MCF 10A (cell line): ENCODE measurements around the gene TMEM145. TPM values are rescaled to one million over a fixed set of nuclear protein-coding genes. Genes with fewer than 3 reads are reported as not detected.
A peak's percentile ranks its signal among the peaks of the same experiment; 100 is the strongest.

Experiments used
- BruUV-seq: library from RNA; stranded (reverse); fragments of 400-500 nt; replicated peaks from 2 replicates; lab custom pipeline; 2021; lab: Mats Ljungman, UMichigan
- CTCF ChIA-PET: fragments of 300-600 bp; sonication (Branson Sonifier 250); formaldehyde crosslinking; extraction: SDS; loops from one replicate; lab custom pipeline; 2021; ENCODE audit warnings: antibody characterized with exemption, inconsistent platforms; lab: Yijun Ruan, JAX
- POLR2A ChIA-PET: fragments of 300-600, 350-650 bp; sonication (Branson Sonifier 250); formaldehyde crosslinking; extraction: SDS; loops from one replicate; lab custom pipeline; 2020; ENCODE audit warnings: antibody characterized with exemption, inconsistent platforms; lab: Yijun Ruan, JAX
- DNase-seq: peaks from one replicate; pipeline ENCODE4 v3.0.0-alpha.2; 2018; ENCODE audit not compliant: unreplicated experiment
- H3K27ac Mint-ChIP-seq: one replicate; pipeline ENCODE4 v1.8.0; 2022; ENCODE audit warnings: mild to moderate bottlenecking, low read depth, mixed read lengths; ENCODE audit not compliant: unreplicated experiment
- H3K27me3 Mint-ChIP-seq: one replicate; pipeline ENCODE4 v1.8.0; 2022; ENCODE audit warnings: mixed read lengths; ENCODE audit not compliant: insufficient read depth, unreplicated experiment
- H3K36me3 Mint-ChIP-seq: one replicate; pipeline ENCODE4 v1.8.0; 2022; ENCODE audit warnings: mild to moderate bottlenecking, moderate library complexity, mixed read lengths; ENCODE audit not compliant: insufficient read depth, unreplicated experiment
- H3K4me1 Mint-ChIP-seq: one replicate; pipeline ENCODE4 v1.8.0; 2022; ENCODE audit warnings: mixed read lengths; ENCODE audit not compliant: insufficient read depth, unreplicated experiment
- H3K4me3 Mint-ChIP-seq: one replicate; pipeline ENCODE4 v1.8.0; 2022; ENCODE audit warnings: mild to moderate bottlenecking, moderate library complexity, mixed read lengths; ENCODE audit not compliant: unreplicated experiment
- H3K9me3 Mint-ChIP-seq: one replicate; pipeline ENCODE4 v1.8.0; 2022; ENCODE audit warnings: mixed read lengths; ENCODE audit not compliant: unreplicated experiment
- intact Hi-C: fragments of 100-400 bp; cut with micrococcal nuclease; formaldehyde crosslinking; loops from 2 replicates; pipeline ENCODE4 v1.14.1; 2022
- total RNA-seq: library from RNA; stranded (reverse); gene quantifications from 2 replicates; pipeline ENCODE4 v1.2.3, GENCODE V29; 2022
- TF ChIP-seq, protein P1 (sequence below): fragments of 200-600 bp; IDR thresholded peaks from one replicate; pipeline ENCODE4 v1.8.0; 2022; ENCODE audit warnings: antibody characterized with exemption, mild to moderate bottlenecking; ENCODE audit not compliant: unreplicated experiment

The TMEM145 gene
- total RNA-seq, 1 experiment from 2014 or later, result not detected

DNA sequence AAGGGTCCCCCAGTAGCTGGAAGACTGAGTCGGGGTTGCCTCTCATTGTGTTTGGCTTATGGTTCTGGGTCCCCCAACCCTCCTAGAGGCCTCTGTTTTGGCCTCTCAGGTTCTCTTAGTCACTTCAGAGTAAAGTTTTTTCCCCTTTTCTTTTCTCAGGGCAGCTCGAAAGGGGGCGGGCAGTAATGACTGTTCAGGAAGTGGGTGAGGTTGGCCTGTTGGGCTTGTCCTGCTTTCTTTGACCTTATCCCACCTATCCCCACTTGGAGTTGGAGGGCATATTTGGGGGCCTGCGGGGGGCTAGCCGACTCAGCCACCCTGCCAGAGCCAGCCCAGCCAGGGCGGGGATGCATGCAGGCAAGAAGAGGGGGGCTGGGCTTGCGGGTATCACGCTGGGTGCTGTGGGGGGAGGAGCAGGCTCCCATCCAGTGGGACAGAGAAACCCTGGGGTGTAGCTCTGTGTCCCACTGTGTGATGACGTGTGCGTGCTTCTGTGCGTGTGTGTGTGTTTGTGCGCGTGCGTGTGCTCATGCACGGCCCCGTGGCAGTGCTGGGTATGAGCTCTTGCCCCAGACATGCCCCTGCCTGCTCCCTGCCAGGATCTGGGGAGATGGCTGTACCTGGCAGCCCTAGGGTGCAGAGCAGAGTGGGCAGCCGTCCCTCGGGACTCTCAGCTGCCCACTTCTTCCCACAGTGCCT, 42.6 kb upstream of the TMEM145 start:
- ChIA-PET CTCF (interaction anchor here (0.6 to 2.1 kb wide), 10 partner anchors 9 to 610 kb away, joined by 3 to 20 read pairs (median 4); partner anchors contain the start of genes ERF and POU2F2), POLR2A (interaction anchor here (0.6 to 4.1 kb wide), 15 partner anchors 10 to 1936 kb away, joined by 3 to 66 read pairs (median 5); partner anchors contain the start of genes DEDD2, ERF, GSK3A and PAFAH1B3)
- Mint-ChIP-seq H3K36me3 (peaks cover 32% of the 10 kb centered on the region), H3K4me1 (peaks cover 30% of the 10 kb centered on the region), H3K9me3 (no peaks in the 10 kb centered on the region), H3K27ac (no peak overlapping the region), H3K4me3 (no peak overlapping the region), H3K27me3 (no peaks in the 10 kb centered on the region)
- TF ChIP-seq, protein P1, sequence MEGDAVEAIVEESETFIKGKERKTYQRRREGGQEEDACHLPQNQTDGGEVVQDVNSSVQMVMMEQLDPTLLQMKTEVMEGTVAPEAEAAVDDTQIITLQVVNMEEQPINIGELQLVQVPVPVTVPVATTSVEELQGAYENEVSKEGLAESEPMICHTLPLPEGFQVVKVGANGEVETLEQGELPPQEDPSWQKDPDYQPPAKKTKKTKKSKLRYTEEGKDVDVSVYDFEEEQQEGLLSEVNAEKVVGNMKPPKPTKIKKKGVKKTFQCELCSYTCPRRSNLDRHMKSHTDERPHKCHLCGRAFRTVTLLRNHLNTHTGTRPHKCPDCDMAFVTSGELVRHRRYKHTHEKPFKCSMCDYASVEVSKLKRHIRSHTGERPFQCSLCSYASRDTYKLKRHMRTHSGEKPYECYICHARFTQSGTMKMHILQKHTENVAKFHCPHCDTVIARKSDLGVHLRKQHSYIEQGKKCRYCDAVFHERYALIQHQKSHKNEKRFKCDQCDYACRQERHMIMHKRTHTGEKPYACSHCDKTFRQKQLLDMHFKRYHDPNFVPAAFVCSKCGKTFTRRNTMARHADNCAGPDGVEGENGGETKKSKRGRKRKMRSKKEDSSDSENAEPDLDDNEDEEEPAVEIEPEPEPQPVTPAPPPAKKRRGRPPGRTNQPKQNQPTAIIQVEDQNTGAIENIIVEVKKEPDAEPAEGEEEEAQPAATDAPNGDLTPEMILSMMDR, result no peak
- peak; percentile 77 for DNase-seq
- BruUV-seq, result TSS peak; percentile 94
- intact Hi-C loops, result no loop called here

DNA sequence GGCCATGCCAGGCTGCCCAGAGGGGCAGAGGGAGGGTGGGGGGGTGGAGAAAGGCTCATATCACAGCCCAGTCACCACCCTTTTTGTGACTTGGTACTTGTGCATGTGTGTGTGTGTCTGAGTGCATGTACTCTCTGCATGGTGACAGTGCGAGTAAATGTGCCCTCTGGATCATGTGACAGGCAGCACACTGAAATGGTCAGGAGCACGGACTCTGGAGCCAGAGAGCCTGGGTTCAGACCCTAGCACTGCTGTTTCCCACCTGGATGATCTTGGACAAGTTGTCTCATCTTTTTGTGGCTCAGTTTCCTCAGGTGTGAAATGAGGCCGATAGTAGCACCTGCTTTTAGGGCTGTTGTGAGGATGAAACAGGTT, 42.1 kb upstream of the TMEM145 start:
- ChIA-PET CTCF (interaction anchor here (0.6 to 2.1 kb wide), 10 partner anchors 8 to 609 kb away, joined by 3 to 20 read pairs (median 4); partner anchors contain the start of genes ERF and POU2F2), POLR2A (interaction anchor here (0.7 to 4.1 kb wide), 12 partner anchors 9 to 142 kb away, joined by 3 to 66 read pairs (median 6); partner anchors contain the start of genes DEDD2, ERF, GSK3A and PAFAH1B3)
- TSS peak; percentile 16 for BruUV-seq
- no peaks in the 10 kb centered on the region for H3K27me3 Mint-ChIP-seq
- H3K4me3 Mint-ChIP-seq, result no peak overlapping the region
- H3K27ac Mint-ChIP-seq, result no peak overlapping the region
- DNase-seq, result no peak
- H3K9me3 Mint-ChIP-seq, result no peaks in the 10 kb centered on the region
- intact Hi-C loops, result no loop called here
- peaks cover 36% of the 10 kb centered on the region for H3K36me3 Mint-ChIP-seq
- TF ChIP-seq, protein P1, result no peak
- peaks cover 33% of the 10 kb centered on the region for H3K4me1 Mint-ChIP-seq

DNA sequence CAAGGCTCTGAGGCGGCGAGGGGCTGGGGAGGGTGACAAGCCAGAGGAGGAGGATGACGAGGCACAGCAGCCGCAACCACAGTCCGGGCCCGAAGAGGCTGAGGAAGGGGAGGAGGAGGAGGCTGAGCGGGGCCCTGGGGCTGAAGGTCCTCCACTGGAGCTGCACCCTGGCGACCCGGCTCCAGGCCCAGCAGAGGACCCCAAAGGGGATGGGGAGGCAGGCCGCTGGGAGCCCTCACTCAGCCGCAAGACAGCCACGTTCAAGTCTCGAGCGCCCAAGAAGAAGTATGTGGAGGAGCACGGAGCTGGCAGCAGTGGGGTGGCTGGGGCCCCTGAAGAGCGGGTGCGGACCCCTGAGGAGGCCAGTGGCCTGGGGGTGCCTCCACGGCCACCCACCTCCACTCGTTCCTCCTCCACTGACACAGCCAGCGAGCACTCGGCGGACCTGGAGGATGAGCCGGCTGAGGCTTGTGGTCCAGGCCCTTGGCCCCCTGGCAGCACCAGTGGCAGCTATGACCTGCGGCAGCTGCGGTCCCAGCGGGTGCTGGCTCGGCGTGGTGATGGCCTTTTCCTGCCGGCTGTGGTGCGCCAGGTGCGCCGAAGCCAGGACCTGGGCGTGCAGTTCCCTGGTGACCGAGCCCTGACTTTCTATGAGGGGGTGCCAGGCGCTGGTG, 41.1 kb upstream of the TMEM145 start:
- Mint-ChIP-seq H3K9me3 (no peaks in the 10 kb centered on the region), H3K27me3 (no peaks in the 10 kb centered on the region), H3K27ac (no peak overlapping the region), H3K4me3 (no peak overlapping the region), H3K36me3 (peaks cover 44% of the 10 kb centered on the region), H3K4me1 (peaks cover 38% of the 10 kb centered on the region)
- TF ChIP-seq, protein P1, result no peak
- BruUV-seq, result no TSS peak
- ChIA-PET POLR2A (interaction anchor here (0.7 to 4.1 kb wide), 6 partner anchors 8 to 143 kb away, joined by 3 to 66 read pairs (median 20); partner anchors contain the start of genes DEDD2, ERF and GSK3A), CTCF (no interaction called here)
- no peak for DNase-seq
- intact Hi-C loops, result no loop called here

DNA sequence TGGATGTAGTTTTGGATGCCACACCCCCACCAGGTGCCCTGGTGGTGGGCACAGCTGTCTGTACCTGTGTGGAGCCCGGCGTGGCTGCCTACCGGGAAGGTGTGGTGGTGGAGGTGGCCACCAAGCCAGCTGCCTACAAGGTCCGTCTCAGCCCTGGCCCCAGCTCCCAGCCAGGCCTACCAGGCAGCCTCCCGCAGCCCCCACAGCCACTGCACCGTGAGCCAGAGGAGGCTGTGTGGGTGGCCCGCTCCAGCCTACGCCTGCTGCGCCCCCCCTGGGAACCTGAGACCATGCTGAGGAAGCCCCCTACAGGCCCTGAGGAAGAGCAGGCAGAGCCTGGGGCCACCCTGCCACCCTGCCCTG, 40.6 kb upstream of the TMEM145 start:
- ChIA-PET CTCF (interaction anchor here (0.6 to 1.5 kb wide), 2 partner anchors 27 to 164 kb away, joined by 3 to 4 read pairs; no protein-coding TSS in a partner anchor), POLR2A (interaction anchor here (3.6 to 4.1 kb wide), 2 partner anchors 21 to 28 kb away, joined by 22 to 56 read pairs; partner anchors contain the start of gene GSK3A)
- intact Hi-C loops, result no loop called here
- no peak for DNase-seq
- Mint-ChIP-seq H3K27ac (no peak overlapping the region), H3K36me3 (peaks cover 44% of the 10 kb centered on the region), H3K27me3 (no peaks in the 10 kb centered on the region), H3K4me1 (peaks cover 38% of the 10 kb centered on the region), H3K9me3 (no peaks in the 10 kb centered on the region), H3K4me3 (no peak overlapping the region)
- no TSS peak for BruUV-seq
- TF ChIP-seq, protein P1, result no peak
